Stimulated activated CD4-positive, alpha-beta T cell treated with anti-CD3 and anti-CD28 coated beads, Interleukin-1b, Interleukin-23, amount 100 ng/mL, for 4 hours (primary cell): ENCODE data around the gene HMG20B.
A peak's percentile ranks its signal among the peaks of the same experiment; 100 is the strongest.
"Not testable (repeated sequence)": the region's sequence is repeated elsewhere in the genome, so short reads cannot be mapped to it uniquely, and the experiment has no call there.

ENCODE experiments used
- DNase-seq, 2 donors: peaks; one replicate each; pipeline ENCODE4 v3.0.0-alpha.2; 2020; ENCODE audit warnings: low read depth in 2 of 2

HMG20B gene

DNA sequence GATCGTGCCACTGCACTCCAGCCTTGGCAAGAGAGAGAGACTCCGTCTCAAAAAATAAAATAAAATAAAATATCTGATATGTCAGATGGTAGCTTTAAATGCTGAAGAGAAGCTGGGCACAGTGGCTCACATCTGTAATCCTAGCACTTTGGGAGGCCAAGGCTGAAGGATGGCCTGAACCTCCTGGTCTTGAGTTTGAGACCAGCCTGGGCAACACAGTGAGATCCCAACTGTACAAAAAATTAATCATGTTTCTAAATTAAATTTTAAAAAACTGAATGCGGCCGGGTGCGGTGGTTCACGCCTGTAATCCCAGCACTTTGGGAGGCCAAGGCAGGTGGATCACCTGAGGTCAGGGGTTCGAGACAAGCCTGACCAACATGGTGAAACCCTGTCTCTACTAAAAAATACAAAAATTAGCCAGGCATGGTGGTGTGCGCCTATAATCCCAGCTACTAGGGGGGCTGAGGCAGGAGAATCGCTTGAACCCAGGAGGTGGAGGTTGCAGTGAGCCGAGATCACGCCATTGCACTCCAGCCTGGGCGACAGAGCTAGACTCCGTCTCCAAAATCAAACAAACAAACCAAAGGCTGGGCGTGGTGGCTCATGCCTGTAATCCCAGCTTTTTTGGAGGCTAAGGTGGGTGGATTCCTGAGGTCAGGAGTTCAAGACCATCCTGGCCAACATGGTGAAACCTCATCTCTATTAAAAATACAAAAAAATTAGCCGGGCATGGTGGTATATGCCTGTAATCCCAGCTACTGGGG, 11.5 kb downstream of the HMG20B start:
- not testable (repeated sequence) for DNase-seq

DNA sequence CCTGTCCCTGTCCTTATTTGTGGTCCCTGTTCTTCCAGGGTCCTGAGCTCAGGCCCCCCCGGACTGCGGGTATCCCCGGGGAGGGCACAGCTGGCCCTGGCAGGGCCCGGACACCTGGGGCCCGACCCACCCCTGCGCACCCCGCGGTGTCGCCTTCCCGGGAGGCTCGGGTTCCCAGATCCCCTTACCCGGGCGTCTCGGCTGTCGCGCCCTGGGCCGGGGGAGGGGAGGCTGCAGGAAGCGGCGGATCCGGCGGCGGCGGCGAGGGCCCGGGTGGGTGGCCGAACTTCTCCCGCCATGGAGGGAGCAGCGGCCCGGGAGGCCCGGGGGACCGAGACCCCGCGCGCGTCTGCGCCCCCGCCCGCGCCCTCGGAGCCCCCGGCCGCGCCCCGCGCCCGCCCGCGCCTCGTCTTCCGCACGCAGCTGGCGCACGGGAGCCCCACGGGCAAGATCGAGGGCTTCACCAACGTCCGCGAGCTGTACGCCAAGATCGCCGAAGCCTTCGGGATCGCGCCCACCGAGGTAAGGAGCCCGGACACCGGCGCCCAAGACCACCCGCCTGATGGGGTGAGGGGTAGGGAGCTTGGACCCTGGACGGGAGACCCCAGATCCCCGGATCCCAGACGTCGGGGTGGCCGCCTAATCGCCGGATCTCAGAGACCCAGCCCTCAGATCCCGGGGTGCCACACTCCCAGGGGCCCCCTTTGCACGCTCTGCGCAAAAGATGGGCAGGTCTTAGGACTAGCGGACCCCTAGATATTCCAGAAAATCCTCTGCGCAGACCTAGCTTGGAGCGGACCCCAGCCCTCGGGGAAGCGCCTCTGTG, 12.8 kb downstream of the HMG20B start, which contains the start of gene GIPC3:
TSS of gene GIPC3 (plus strand) at position 178 of the 826 bp plus-strand sequence. CDS start at position 298, 120 bp downstream.
- no peak for DNase-seq

DNA sequence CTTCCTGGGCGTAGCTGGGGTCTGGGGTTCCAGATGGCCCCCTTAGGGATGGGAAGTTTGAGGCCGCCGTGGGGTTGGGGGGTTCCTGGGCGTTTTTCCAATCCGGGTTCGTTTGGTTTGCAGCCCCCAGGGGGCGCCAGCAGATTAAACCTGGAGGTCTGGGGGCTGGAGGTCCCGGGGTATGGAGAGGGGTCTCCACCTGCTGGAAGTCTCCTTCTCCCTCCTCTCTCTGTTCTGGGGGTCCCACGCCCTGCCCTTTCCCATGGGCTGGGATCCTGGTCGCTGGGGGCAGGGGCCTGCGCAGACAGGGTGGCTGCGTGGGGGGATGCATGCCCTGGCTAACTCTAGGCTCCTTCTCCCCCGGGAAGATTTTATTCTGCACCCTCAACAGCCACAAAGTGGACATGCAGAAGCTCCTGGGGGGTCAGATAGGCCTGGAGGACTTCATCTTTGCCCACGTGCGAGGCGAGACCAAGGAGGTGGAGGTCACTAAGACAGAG, 13.4 kb downstream of the HMG20B start:
- DNase-seq, result peak; percentile 33 to 41

DNA sequence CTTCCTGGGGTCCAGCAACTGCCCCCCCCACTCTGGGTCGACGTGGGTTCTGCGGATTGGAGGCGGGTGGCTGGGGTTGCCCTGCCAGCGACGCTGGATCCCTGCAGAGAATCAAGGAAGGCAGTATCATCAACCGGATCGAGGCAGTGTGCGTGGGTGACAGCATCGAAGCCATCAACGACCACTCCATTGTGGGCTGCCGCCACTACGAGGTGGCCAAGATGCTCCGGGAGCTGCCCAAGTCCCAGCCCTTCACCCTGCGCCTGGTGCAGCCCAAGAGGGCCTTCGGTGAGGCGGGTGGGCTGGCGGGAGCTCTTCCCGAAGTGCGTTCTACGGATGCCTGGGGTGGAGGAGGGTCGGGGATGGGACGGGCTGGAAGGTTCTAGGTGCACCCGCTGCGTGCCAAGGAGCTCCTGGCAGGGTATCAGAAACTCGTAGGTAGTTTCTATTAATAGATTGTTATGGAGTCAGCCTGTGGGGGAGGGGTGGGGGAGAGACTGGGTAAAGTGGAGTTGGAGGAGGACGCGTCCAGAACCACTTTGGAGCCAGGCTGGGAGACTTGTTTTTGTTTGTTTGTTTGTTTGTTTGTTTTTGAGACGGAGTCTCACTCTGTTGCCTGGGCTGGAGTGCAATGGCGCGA, 14.1 kb downstream of the HMG20B start:
- no peak for DNase-seq

DNA sequence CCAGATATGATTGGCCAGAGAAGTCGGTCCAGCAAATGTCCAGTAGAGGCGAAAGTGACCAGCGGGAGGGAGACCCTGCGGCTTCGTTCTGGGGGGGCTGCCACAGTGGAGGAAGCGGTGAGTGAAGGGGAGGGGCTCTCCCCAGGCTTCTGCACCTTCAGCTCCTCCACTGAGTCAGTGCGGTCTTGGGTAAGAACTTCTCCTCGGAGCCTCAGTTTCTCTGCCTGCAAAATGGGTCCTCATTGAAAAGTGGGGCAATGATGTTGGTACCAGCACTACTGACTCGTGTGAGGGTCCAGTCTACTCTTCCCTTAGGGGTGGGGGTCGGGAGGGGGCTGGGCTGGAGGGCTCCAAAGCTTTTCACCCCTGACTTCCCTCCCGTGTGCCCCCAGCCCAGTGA, 16.7 kb downstream of the HMG20B start:
- DNase-seq, result no peak

DNA sequence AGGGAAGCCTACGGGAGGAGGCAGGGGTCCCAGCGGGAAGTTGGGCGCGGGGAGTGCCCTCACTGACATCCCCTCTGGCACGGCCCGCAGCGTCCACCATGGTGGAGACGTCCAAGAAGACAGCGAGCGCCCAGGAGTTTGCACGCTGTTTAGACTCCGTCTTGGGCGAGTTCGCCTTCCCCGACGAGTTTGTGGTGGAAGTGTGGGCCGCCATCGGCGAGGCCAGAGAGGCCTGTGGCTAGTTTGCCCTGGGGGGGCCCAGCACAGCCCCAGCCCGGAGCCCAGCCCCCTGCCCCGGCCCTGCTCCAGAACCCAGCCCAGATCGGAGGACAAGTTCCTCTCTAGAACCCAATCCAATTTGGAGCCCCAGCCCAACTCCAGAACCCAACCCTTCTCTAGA, 17.2 kb downstream of the HMG20B start:
- DNase-seq, result no peak

DNA sequence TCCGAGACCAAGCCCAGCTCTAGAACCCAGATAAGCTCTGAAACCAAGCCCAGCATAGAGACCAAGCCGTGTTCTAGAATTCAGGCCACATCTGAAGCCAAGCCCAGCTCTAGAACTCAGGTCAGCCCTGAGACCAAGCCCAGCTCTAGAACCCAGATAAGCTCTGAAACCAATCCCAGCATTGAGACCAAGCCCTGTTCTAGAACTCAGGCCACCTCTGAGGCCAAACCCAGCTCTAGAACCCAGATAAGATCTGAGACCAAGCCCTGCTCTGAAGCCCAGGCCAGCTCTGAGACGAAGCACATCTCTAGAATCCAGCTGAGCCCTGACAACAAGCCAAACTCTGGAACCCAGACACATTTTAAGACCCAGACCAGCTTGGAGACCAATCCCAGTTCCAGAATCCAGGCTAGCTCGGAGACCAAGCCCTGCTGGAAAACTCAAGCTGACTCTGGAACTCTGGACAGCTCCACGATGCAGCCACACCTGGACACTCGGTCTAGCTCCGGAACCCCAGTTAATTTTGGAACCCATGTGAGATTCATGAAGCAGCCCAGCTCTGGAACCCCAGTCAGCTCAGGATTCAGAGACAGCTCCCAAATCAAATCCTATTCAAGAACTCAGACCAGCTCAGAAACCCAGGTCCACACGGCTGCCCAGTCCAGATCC, 18.4 kb downstream of the HMG20B start:
- no peak for DNase-seq

DNA sequence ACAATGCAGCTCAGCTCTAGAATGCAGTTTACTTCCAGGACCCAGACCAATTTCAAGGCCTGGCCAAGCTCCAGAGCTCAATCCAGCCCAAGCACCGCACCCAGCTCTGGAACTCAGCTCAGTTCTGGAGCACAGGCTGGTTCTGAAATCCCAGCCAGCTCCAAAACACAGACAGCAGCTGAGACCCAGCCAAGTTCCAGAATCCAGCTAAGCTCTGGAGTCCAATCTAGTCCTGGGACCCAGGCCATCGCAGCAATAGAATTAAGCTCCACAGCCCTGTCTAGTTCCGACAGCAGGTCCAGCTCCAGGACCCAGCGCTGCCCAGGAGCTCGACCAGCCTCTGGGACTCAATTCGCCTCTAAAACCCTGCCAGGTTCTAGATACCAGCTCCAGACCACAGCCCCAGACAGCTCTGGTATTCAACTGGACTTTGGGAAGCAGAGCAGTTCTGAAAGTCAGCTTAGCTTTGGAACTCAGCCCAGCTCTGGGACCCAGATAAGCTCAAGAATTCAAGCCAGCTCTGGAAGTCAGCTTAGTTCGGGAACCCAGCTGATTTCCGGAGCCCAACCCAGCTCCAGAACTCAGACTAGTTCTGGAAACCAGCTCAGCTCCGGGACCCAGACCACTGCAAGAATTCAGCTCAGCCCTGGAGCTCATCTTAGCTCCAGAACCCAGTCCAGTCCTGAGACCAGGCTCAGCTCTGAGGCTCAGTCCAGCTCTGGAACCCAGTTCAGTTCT, 19.3 kb downstream of the HMG20B start:
- DNase-seq, result no peak

DNA sequence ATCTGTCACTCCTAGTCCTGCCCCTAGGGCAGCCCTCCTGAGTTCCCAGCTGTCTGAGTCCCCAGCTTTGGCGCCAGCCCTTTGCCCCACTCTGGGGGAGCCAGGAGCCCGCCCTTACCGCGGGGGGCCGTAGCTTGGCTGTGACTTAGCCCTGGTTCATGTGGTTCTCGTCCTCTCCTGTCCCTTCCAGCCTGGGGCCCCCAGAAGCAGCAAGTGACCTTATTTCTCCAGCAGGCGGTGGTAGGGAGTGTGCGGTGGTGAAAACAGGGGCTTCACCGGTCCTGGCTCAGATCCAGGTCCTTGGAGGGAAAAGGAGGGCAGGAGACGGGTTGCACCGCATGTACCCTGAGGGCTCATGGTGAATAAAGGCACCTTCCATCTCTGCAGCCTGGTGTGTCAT, 20.4 kb downstream of the HMG20B start:
- no peak for DNase-seq

DNA sequence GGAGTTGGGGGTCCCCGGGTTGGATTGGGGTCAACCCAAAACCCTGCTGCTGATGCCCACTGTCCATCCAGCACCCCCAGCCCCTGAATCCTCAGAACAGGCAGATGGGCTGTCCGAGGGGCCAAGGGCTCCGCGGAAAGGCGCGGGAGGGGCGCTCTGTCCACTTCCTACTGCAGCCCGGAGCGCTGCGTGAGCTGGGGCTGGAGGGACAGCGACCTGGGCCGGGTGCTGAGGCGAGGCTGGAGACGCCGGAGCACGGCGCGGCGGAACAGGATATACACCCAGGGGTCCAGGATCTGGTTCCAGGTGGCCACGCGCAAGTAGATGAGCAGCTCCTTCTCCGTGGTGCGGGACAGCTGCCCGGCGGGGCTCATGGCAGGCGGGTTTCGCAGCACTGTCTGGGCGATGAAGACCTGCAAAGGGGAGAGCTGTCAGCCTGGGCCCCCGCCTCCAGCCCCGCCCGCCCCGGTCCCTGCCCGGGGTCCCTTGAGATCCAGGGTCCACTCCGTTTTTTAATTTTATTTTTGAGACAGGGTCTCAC, 22.8 kb downstream of the HMG20B start:
- DNase-seq, result no peak

DNA sequence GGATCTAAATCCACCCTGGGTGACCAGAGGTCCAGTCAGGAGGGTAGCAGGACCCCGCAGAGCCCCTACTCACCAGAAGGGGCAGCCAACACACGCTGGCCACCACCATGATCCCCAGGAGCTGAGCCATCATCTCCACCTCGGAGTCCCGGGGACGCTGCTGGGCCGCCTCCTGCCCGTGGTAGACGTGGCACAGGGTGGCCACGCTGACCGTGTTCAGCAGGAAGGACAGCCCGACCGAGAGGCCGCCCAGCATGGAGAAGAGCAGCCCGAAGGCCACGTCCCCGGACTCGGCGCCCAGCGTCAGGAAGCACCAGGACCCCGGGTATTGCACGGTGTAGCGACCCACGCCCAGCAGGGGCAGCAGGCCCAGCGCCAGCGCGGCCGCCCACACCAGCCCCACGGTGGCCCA, 27.0 kb downstream of the HMG20B start:
- no peak for DNase-seq

DNA sequence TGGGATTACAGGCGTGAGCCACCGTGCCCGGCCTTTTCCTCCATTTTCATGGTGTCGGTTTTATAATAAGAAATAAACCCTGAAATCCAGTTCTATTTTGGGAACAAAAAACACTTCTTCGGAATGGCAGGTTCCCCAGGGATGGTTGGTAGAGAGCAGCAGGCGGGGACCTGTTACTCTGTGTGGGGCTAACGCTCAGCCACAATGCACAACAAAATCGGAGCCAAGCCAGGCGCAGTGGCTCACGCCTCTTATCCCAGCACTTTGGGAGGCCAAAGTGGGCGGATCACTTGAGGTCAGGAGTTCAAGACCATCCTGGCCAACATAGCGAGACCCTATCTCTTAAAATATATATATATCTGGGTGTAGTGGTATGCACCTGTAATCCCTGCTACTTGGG, 28.3 kb downstream of the HMG20B start:
- DNase-seq, result no peak

DNA sequence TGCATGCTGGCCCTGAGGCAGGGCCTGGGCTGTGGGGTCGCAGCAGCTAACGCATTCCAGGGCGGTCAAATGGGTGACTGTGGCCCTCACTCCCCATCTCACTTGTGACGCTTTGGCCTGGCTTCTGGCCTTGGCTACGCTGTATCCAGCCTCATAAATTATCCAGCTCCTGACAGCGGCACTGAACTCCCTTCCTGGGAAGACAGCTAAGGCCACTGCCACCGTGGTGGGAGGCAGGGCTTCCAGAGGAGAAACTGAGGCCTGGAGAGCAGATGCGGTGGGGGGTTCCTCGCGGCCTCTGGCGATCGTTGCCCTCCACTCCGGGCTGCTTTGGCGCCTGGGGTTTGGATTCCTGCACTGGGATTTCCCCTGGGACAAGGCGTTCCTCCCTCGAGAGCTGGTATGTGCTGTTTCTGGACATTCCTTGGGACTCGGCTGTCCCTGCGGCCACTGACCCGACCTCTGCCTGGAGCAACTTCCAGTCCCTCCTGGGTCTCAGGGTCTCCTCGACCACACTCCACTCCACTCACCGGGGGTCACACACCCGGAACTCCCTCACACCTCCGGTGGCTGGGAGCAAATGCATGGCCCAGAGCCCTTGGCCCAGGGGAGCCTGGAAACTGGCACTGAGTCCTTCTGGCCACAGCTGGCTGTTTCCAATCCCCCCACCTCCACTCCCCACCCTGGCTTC, 30.5 kb downstream of the HMG20B start:
- DNase-seq, result no peak

DNA sequence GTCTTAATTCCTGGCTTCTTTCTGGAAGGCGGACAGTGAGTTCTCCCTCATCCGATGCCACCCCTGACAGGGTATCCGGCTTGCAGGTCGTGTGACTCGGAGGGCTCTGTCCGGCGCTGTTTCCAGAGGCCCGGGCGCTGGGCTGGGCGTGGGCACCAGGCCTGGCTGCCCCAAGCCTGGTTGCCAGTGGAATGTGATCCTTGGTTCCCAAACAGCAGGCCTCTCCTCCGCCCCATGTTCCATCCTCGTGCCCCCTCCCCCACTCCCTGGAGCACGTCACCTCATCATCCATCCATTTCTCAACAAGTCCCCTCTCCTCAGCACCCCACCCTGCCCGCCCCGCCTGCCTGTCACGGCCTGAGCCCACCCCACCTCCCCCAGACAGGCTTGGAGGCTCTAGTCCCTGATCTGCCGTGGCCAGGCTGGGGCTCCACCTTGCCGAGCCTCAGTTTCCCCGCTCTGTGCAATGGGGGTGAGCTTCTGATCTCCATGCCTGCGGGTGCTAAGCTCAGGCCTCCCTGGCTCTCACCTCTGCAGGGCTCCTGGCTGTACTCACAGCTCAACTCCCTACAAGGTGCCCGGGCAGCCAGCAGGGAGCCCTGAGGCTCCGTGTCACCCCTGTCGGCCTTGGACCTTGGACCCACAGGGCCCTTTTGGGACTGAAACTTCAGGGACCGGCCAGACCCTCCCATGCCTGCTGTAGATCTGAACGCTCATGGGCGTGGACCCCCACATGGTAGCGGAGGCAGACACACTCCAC, 31.7 kb downstream of the HMG20B start:
- DNase-seq, result no peak

DNA sequence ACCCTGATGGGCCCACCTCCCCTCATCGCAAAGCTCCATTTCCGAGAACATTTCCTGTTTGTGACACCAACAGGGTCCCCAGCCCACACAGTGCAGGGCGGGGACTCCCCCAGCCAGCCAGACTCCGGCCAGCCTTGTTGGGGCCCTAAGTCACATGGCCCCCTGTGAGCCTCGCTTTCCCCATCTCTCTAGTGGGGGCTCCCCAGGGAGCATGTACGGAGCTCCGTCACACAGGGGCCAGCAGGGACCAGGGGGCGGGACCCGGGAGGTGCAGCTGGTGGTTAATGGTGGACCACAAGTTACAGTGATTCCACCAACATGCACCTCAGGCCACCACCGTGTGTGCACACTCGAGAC, 32.2 kb downstream of the HMG20B start:
- DNase-seq, result no peak

DNA sequence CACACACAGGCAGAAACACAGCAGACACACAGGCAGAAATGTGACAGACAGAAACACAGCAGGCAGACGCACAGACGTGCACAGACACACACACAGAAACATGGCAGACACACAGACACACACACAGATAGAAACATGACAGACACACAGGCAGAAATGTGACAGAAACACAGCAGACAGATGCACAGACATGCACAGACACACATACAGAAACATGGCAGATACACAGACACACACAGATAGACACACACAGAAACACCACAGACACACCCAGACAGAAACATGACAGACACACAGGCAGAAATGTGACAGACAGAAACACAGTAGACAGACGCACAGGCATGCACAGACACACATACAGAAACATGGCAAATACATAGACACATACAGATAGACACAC, 32.6 kb downstream of the HMG20B start:
- no peak for DNase-seq

DNA sequence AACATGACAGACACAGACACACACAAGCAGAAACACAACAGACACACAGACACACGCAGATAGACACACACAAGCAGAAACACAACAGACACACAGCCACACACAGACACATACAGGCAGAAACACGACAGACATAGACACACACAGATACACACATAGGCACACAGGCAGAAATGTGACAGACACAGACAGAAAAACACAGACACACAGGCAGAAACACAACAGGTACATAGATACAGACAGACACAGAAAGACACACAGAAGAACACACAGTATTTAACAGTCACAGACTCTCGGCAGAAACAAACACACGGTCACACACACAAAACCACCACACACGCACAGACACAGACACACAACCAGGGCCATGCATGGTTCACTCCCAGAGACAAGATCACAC, 33.0 kb downstream of the HMG20B start:
- DNase-seq, result no peak

DNA sequence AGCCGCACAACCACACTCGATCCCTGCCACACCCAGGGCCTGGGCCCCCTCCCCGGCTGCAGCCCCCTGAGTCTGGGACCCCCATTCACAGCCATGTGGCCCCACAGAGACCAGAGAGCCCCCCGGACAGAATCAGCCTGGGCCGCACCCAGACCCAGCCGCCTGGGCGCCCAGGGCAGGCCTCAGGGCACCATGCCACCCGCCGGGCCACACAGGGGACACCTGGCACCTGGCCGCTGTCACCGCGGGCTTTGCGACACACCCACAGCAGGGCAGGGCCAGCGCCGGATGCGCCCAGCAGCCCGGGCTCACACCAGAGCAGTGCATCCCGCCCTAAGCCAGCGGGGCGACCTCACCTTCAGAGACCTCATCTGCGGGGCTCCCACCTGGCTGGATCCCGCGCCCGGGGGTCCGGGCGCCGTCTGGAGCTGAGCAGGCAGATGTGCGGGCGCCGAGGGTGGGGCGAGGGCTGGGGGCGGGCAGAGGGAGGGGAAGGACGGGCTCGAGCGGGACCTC, 33.5 kb downstream of the HMG20B start:
- peak in 1 of 2 donors; percentile 15 for DNase-seq

DNA sequence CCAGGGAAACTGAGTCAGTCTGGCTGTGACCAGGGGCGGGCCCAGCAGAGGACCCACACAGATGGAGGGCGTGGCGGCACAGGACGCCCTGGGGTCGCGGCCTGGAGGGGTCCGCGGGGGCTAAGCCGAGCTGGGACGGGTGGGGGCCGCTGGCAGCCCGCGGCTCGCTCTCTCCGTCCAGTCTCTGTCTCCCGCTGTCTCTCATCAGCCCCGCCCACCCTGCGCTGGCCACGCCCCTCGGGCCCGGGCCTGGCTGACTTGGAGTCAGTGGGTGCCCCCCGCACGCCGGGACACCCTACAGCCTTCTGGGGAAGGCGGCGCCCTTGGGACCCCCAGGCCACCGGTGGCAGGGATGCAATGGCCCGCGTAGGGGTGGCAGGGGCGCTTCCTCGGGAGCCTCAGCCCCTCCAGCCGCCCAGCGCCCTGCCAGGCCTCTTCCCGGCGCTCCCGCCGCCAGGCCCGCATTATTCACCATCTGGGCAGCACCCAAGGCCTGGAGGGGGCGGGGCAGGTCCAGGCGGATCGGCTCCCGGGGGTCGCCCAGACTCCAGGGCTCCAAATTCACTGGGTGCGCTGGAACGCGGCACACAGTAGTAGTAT, 34.0 kb downstream of the HMG20B start, which contains the start of gene TBXA2R:
TSS of gene TBXA2R (minus strand) at position 186 of the 600 bp plus-strand sequence. CDS start 6,241 bp downstream, outside the sequence.
- peak; percentile 43 to 64 for DNase-seq
